SK-N-SH treated with all-trans-retinoic acid at 6 μM for 48 hours (cell line): Measurements from ENCODE around the gene USP43.

Source experiments
- ATAC-seq: fragments of 200-7000 bp; cut with Tn5 transposase; 3 replicates; pipeline ENCODE4 v1.9.1; 2020; ENCODE audit warnings: mild to moderate bottlenecking, moderate library complexity
- ARNTL ChIP-seq: fragments of 450-650 bp; formaldehyde crosslinking; IDR thresholded peaks from 2 replicates; pipeline ENCODE4 v1.5.0; 2020; ENCODE audit warnings: low read depth, mild to moderate bottlenecking, moderate library complexity, borderline replicate concordance
- BACH2 ChIP-seq: fragments of 250-450 bp; sonication (Bioruptor Pico); IDR thresholded peaks from 2 replicates; pipeline ENCODE4 v1.9.0; 2021; ENCODE audit warnings: mild to moderate bottlenecking, borderline replicate concordance
- CREB5 ChIP-seq: fragments of 250-450 bp; sonication (Bioruptor Pico); IDR thresholded peaks from 2 replicates; pipeline ENCODE4 v1.5.1; 2020; ENCODE audit warnings: low read depth, mild to moderate bottlenecking, moderate library complexity
- CSDC2 ChIP-seq: fragments of 250-450 bp; sonication (Bioruptor Pico); IDR thresholded peaks from 2 replicates; pipeline ENCODE4 v1.5.0; 2020; ENCODE audit warnings: mild to moderate bottlenecking, moderate library complexity
- CSRNP3 ChIP-seq: fragments of 250-450 bp; sonication (Bioruptor Pico); IDR thresholded peaks from 2 replicates; pipeline ENCODE4 v1.5.1; 2021; ENCODE audit warnings: mild to moderate bottlenecking, moderate library complexity
- ESRRG ChIP-seq: fragments of 250-450 bp; sonication (Bioruptor Pico); IDR thresholded peaks from 2 replicates; pipeline ENCODE4 v1.6.1; 2021; ENCODE audit warnings: mild to moderate bottlenecking
- GLIS3 ChIP-seq: fragments of 250-450 bp; sonication (Bioruptor Pico); IDR thresholded peaks from 2 replicates; pipeline ENCODE4 v1.5.0; 2020; ENCODE audit warnings: mild to moderate bottlenecking, moderate library complexity
- ISL1 ChIP-seq: fragments of 250-450 bp; sonication (Bioruptor Pico); IDR thresholded peaks from 2 replicates; pipeline ENCODE4 v2.1.2; 2022; ENCODE audit warnings: mild to moderate bottlenecking, moderate library complexity
- OSR1 ChIP-seq: fragments of 250-450 bp; sonication (Bioruptor Pico); IDR thresholded peaks from 2 replicates; pipeline ENCODE4 v1.8.0; 2022; ENCODE audit warnings: moderate library complexity, mild to moderate bottlenecking, inconsistent platforms
- POU6F1 ChIP-seq: fragments of 250-450 bp; sonication (Bioruptor Pico); IDR thresholded peaks from 2 replicates; pipeline ENCODE4 v1.8.0; 2021; ENCODE audit warnings: low read depth, mild to moderate bottlenecking, moderate library complexity, borderline replicate concordance
- PPARA ChIP-seq: fragments of 250-450 bp; sonication (Bioruptor Pico); IDR thresholded peaks from 2 replicates; pipeline ENCODE4 v1.5.0; 2020; ENCODE audit warnings: mild to moderate bottlenecking, borderline replicate concordance
- RARB ChIP-seq: fragments of 250-450 bp; sonication (Bioruptor Pico); IDR thresholded peaks from 2 replicates; pipeline ENCODE4 v1.8.0; 2021; ENCODE audit warnings: mild to moderate bottlenecking, moderate library complexity
- SNAI2 ChIP-seq: fragments of 250-450 bp; sonication (Bioruptor Pico); IDR thresholded peaks from 2 replicates; pipeline ENCODE4 v1.5.0; 2020; ENCODE audit warnings: mild to moderate bottlenecking, moderate library complexity
- TOX ChIP-seq: fragments of 250-450 bp; sonication (Bioruptor Pico); IDR thresholded peaks from 2 replicates; pipeline ENCODE4 v1.8.0; 2021; ENCODE audit warnings: mild to moderate bottlenecking, moderate library complexity, borderline replicate concordance
- ZC3H10 ChIP-seq: fragments of 250-450 bp; sonication (Bioruptor Pico); IDR thresholded peaks from 2 replicates; pipeline ENCODE4 v1.5.1; 2021; ENCODE audit warnings: mild to moderate bottlenecking, moderate library complexity
- ZFP30 ChIP-seq: fragments of 450-650 bp; formaldehyde crosslinking; IDR thresholded peaks from 2 replicates; pipeline ENCODE4 v1.5.0; 2022; ENCODE audit warnings: mild to moderate bottlenecking, moderate library complexity
- ZNF565 ChIP-seq: fragments of 450-650 bp; formaldehyde crosslinking; conservative IDR thresholded peaks from 2 replicates; pipeline ENCODE4 v1.5.0; 2020; ENCODE audit warnings: low read depth, mild to moderate bottlenecking, moderate library complexity
- ZNF70 ChIP-seq: fragments of 450-650 bp; formaldehyde crosslinking; IDR thresholded peaks from 2 replicates; pipeline ENCODE4 v1.5.0; 2020; ENCODE audit warnings: mild to moderate bottlenecking, moderate library complexity
- ZNF8 ChIP-seq: fragments of 450-650 bp; formaldehyde crosslinking; IDR thresholded peaks from 2 replicates; pipeline ENCODE4 v1.5.0; 2020; ENCODE audit warnings: mild to moderate bottlenecking, moderate library complexity
- TF ChIP-seq, protein P1 (sequence below): fragments of 250-450 bp; sonication (Bioruptor Pico); IDR thresholded peaks from 2 replicates; pipeline ENCODE4 v1.8.0; 2020; ENCODE audit warnings: mild to moderate bottlenecking, moderate library complexity, borderline replicate concordance
- TF ChIP-seq, protein P2 (sequence below): fragments of 250-450 bp; sonication (Bioruptor Pico); IDR thresholded peaks from 2 replicates; pipeline ENCODE4 v1.5.0; 2020; ENCODE audit warnings: mild to moderate bottlenecking, moderate library complexity

Gene USP43

DNA sequence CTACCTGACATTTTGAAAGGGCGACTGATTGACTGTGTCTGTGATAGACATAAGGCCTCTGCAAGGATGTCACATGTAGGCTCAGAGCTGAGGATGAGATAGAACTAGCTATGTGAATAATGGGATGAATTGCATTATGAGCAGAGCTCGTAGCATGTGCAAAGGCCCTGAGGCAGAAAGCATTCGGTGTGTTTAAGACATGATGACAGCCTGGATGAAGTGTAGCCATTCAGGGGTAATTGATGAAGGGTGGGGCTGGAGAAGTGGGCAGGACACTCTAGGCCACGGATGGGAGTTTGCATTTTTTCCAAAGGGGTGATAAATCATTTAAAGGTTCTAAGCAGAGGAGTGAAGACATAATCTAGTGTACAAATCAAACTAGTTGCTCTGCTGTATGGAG is 62.6 kb downstream of the USP43 start (continued):
- TF ChIP-seq, protein P1, sequence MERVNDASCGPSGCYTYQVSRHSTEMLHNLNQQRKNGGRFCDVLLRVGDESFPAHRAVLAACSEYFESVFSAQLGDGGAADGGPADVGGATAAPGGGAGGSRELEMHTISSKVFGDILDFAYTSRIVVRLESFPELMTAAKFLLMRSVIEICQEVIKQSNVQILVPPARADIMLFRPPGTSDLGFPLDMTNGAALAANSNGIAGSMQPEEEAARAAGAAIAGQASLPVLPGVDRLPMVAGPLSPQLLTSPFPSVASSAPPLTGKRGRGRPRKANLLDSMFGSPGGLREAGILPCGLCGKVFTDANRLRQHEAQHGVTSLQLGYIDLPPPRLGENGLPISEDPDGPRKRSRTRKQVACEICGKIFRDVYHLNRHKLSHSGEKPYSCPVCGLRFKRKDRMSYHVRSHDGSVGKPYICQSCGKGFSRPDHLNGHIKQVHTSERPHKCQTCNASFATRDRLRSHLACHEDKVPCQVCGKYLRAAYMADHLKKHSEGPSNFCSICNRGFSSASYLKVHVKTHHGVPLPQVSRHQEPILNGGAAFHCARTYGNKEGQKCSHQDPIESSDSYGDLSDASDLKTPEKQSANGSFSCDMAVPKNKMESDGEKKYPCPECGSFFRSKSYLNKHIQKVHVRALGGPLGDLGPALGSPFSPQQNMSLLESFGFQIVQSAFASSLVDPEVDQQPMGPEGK (CRISPR knock-in tag): no peak
- no peak for TF ChIP-seq BACH2 (CRISPR knock-in tag)
- no peak for TF ChIP-seq ISL1
- no peak for TF ChIP-seq TOX (CRISPR knock-in tag)
- TF ChIP-seq ZNF565 (CRISPR knock-in tag): no peak

DNA sequence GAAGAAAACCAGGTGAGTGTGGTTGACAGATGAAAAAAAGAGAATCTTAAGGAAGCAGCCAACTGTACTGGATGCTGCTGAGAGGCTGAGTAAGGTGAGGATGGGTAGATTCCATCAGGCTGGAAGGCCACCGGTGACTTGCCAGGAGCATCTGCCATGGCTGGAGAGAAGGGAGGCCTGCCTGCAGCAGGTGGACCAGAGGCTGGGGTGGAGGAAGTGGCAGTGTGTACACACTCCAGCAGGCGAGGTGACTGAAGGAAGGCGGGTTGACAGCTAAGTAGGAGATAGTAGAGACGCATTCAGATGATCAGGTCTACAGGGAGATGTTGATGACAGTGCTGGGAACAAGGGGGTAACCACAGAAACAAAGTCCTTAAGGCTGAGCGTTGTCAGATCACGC is 69.5 kb downstream of the USP43 start:
- ATAC-seq: no peak
- TF ChIP-seq TOX (CRISPR knock-in tag) (no peak), ARNTL (CRISPR knock-in tag) (no peak), ZNF8 (CRISPR knock-in tag) (no peak), OSR1 (CRISPR knock-in tag) (no peak), CSDC2 (CRISPR knock-in tag) (no peak), ZC3H10 (CRISPR knock-in tag) (no peak), GLIS3 (CRISPR knock-in tag) (no peak)

DNA sequence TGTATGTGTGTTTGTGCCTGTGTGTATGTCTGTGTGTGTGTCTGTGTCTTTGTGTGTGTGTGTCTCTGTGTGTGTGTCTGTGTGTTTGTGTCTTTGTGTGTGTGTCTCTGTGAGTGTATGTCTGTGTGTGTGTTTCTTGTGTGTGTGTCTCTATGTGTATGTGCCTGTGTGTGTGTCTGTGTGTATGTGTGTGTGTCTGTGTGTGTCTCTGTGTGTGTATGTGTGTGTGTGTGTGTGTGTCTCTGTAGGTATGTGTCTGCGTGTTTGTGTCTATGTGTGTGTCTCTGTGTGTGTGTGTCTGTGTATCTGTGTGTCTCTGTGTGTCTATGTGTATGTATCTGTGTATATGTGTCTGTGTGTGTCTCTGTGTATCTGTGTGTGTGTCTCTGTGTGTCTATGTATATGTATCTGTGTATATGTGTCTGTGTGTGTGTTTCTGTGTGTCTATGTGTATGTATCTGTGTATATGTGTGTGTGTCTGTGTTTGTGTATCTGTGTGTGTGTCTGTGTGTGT is 70.2 kb downstream of the USP43 start:
- TF ChIP-seq OSR1 (CRISPR knock-in tag) (no peak), CSRNP3 (CRISPR knock-in tag) (no peak), ZNF70 (no peak), ISL1 (no peak), TOX (CRISPR knock-in tag) (no peak), ZFP30 (CRISPR knock-in tag) (no peak), PPARA (no peak), GLIS3 (CRISPR knock-in tag) (no peak)
- no peak for ATAC-seq

GRCh38 chr17:9725575-9725974 is 80.3 kb downstream of the USP43 start:
- TF ChIP-seq, protein P1 (CRISPR knock-in tag): no peak
- no peak for TF ChIP-seq SNAI2 (CRISPR knock-in tag)
- no peak for TF ChIP-seq ZFP30 (CRISPR knock-in tag)
- TF ChIP-seq ISL1: no peak
- no peak for TF ChIP-seq ZNF8 (CRISPR knock-in tag)
- TF ChIP-seq POU6F1 (CRISPR knock-in tag): no peak
- TF ChIP-seq CREB5 (CRISPR knock-in tag): no peak
- TF ChIP-seq, all 23 proteins: peak for 0
- no peak for ATAC-seq

DNA sequence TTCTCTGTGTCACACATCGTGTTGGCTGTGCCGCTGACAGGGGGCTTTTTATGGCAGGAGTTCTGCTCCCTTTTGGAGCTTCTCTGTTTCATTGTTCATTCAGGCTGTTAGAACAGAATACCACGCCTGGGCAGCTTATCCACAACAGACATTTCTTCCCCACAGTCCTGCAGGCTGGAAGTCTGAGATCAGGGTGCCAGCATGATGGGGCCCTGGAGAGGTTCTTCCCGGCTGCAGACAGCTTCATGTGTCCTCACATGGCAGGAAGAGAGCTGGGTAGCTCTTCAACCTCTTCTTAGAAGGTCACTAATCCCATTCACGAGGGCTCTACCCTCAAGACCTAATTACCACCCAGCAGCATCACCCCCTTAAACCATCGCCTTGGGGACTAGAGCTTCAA is 81.0 kb downstream of the USP43 start:
- TF ChIP-seq, protein P1 (CRISPR knock-in tag): no peak
- TF ChIP-seq ARNTL (CRISPR knock-in tag) (no peak), CSDC2 (CRISPR knock-in tag) (no peak), SNAI2 (CRISPR knock-in tag) (no peak), ZNF565 (CRISPR knock-in tag) (no peak), ZNF8 (CRISPR knock-in tag) (no peak), RARB (no peak), OSR1 (CRISPR knock-in tag) (no peak), ESRRG (CRISPR knock-in tag) (no peak), GLIS3 (CRISPR knock-in tag) (no peak)
- TF ChIP-seq, protein P2, sequence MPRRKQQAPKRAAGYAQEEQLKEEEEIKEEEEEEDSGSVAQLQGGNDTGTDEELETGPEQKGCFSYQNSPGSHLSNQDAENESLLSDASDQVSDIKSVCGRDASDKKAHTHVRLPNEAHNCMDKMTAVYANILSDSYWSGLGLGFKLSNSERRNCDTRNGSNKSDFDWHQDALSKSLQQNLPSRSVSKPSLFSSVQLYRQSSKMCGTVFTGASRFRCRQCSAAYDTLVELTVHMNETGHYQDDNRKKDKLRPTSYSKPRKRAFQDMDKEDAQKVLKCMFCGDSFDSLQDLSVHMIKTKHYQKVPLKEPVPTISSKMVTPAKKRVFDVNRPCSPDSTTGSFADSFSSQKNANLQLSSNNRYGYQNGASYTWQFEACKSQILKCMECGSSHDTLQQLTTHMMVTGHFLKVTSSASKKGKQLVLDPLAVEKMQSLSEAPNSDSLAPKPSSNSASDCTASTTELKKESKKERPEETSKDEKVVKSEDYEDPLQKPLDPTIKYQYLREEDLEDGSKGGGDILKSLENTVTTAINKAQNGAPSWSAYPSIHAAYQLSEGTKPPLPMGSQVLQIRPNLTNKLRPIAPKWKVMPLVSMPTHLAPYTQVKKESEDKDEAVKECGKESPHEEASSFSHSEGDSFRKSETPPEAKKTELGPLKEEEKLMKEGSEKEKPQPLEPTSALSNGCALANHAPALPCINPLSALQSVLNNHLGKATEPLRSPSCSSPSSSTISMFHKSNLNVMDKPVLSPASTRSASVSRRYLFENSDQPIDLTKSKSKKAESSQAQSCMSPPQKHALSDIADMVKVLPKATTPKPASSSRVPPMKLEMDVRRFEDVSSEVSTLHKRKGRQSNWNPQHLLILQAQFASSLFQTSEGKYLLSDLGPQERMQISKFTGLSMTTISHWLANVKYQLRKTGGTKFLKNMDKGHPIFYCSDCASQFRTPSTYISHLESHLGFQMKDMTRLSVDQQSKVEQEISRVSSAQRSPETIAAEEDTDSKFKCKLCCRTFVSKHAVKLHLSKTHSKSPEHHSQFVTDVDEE (CRISPR knock-in tag): no peak
- no peak for ATAC-seq
